A549 (cell line): ENCODE measurements around the gene MBLAC1. TPM values are rescaled to one million over a fixed set of nuclear protein-coding genes. Genes with fewer than 3 reads are reported as not detected.

Experiments used
- ATAC-seq, 2 experiments: fragments of 200-7000 bp in 1 of 2; fragments of >200 bp in 1 of 2; cut with Nextera tagmentation in 1 of 2; cut with Tn5 transposase in 1 of 2; 3 replicates each; pipeline versions ENCODE4 v1.8.0 to v1.9.1; 2018 to 2020; ENCODE audit warnings: mild to moderate bottlenecking in 1 of 2, moderate library complexity in 1 of 2
- CTCF ChIA-PET: fragments of 300-600 bp; sonication (Branson Sonifier 250); formaldehyde crosslinking; extraction: SDS; loops from one replicate; lab custom pipeline; 2021; ENCODE audit warnings: antibody characterized with exemption, inconsistent platforms; lab: Yijun Ruan, JAX
- POLR2A ChIA-PET: fragments of 350-600 bp; formaldehyde crosslinking; extraction: SDS; loops from one replicate; lab custom pipeline; 2021; ENCODE audit warnings: antibody characterized with exemption, inconsistent platforms; lab: Yijun Ruan, JAX
- DNase-seq, 2 experiments: peaks; one replicate each; pipeline versions ENCODE4 v3.0.0 to v3.0.0-alpha.2; 2011 to 2016; ENCODE audit warnings: low read depth in 1 of 2, low spot score in 1 of 2
- FAIRE-seq: peaks from 2 replicates; lab custom pipeline; 2011; peaks lifted over from hg19 to GRCh38; lab: Jason Lieb, UNC
- H3K27ac ChIP-seq, 2 experiments: fragments of >200 bp; sonication (Bioruptor Twin); formaldehyde crosslinking; 3 replicates each; pipeline ENCODE4 v1.5.1; 2016 to 2017
- H3K4me1 ChIP-seq: fragments of >200 bp; sonication (Bioruptor Twin); formaldehyde crosslinking; 3 replicates; pipeline ENCODE4 v1.6.1; 2016
- H3K4me2 ChIP-seq: fragments of >200 bp; sonication (Bioruptor Twin); formaldehyde crosslinking; 3 replicates; pipeline ENCODE4 v1.6.1; 2016
- H3K4me3 ChIP-seq: fragments of >200 bp; sonication (Bioruptor Twin); formaldehyde crosslinking; 3 replicates; pipeline ENCODE4 v1.5.1; 2016
- H3K9me3 ChIP-seq: fragments of >200 bp; sonication (Bioruptor Twin); formaldehyde crosslinking; 3 replicates; pipeline ENCODE4 v1.6.1; 2016
- ATOH8 ChIP-seq: fragments of 250-450 bp; sonication (Bioruptor Pico); IDR thresholded peaks from 2 replicates; pipeline ENCODE4 v1.5.0; 2020; ENCODE audit warnings: low read depth, mild to moderate bottlenecking, moderate library complexity
- BCL3 ChIP-seq: fragments of >200 bp; sonication (Bioruptor Twin); formaldehyde crosslinking; IDR thresholded peaks from 3 replicates; pipeline ENCODE4 v1.6.1; 2016
- CBX8 ChIP-seq: fragments of 200-600 bp; sonication (generic); IDR thresholded peaks from 2 replicates; pipeline ENCODE4 v1.6.1; 2016
- CHD2 ChIP-seq: fragments of 150-350 bp; IDR thresholded peaks from 2 replicates; pipeline ENCODE4 v1.6.1; 2014; ENCODE audit warnings: low read length; ENCODE audit not compliant: partially characterized antibody
- CHD4 ChIP-seq: fragments of 200-600 bp; sonication (generic); IDR thresholded peaks from 2 replicates; pipeline ENCODE4 v1.6.1; 2016; ENCODE audit warnings: antibody characterized with exemption, mild to moderate bottlenecking, borderline replicate concordance
- EHF ChIP-seq: fragments of 250-450 bp; sonication (Bioruptor Pico); IDR thresholded peaks from 2 replicates; pipeline ENCODE4 v1.5.0; 2020; ENCODE audit warnings: mild to moderate bottlenecking
- EHMT2 ChIP-seq: fragments of 200-600 bp; sonication (generic); IDR thresholded peaks from 2 replicates; pipeline ENCODE4 v1.6.1; 2016; ENCODE audit warnings: antibody characterized with exemption, low read depth, mild to moderate bottlenecking, moderate library complexity
- FOSL2 ChIP-seq, 2 experiments: fragments of 450-650 bp in 1 of 2; fragments of >200 bp in 1 of 2; sonication (Bioruptor Twin) in 1 of 2; formaldehyde crosslinking; IDR thresholded peaks; 2 replicates each; pipeline versions ENCODE4 v1.5.0 to v1.6.1; 2016 to 2020; ENCODE audit warnings: mild to moderate bottlenecking in 1 of 2, moderate library complexity in 1 of 2
- GATA3 ChIP-seq: IDR thresholded peaks from 2 replicates; pipeline ENCODE4 v1.6.1; 2012; ENCODE audit warnings: borderline replicate concordance
- HEYL ChIP-seq: fragments of 250-450 bp; sonication (Bioruptor Pico); IDR thresholded peaks from 2 replicates; pipeline ENCODE4 v1.8.0; 2021; ENCODE audit warnings: mild to moderate bottlenecking, moderate library complexity
- HOXA7 ChIP-seq: fragments of 250-450 bp; sonication (Bioruptor Pico); IDR thresholded peaks from 2 replicates; pipeline ENCODE4 v1.5.0; 2020; ENCODE audit warnings: mild to moderate bottlenecking, moderate library complexity
- HOXB13 ChIP-seq: fragments of 250-450 bp; sonication (Bioruptor Pico); IDR thresholded peaks from 2 replicates; pipeline ENCODE4 v1.5.0; 2020; ENCODE audit warnings: low read depth, mild to moderate bottlenecking, moderate library complexity
- JUN ChIP-seq, 2 experiments: fragments of >200 bp; sonication (Bioruptor Twin); formaldehyde crosslinking; IDR thresholded peaks; 2 replicates in 1 of 2; 3 replicates in 1 of 2; pipeline ENCODE4 v1.6.1; 2016 to 2017
- KDM5A ChIP-seq: fragments of 200-600 bp; sonication (generic); IDR thresholded peaks from 2 replicates; pipeline ENCODE4 v1.6.1; 2016; ENCODE audit warnings: antibody characterized with exemption, mild to moderate bottlenecking
- MAFK ChIP-seq: fragments of 450-650 bp; IDR thresholded peaks from 2 replicates; pipeline ENCODE4 v1.6.1; 2014; ENCODE audit not compliant: partially characterized antibody
- MAX ChIP-seq: IDR thresholded peaks from 2 replicates; pipeline ENCODE4 v1.6.1; 2012
- NFE2L2 ChIP-seq: fragments of 150-350 bp; conservative IDR thresholded peaks from 2 replicates; pipeline ENCODE4 v1.6.1; 2014; ENCODE audit warnings: low read length
- PBX3 ChIP-seq: IDR thresholded peaks from 2 replicates; pipeline ENCODE4 v1.6.1; 2012
- POLR2AphosphoS2 ChIP-seq: conservative IDR thresholded peaks from 2 replicates; pipeline ENCODE4 v1.6.1; 2012; ENCODE audit warnings: low read length, improper control_type of control experiment, inconsistent platforms
- RAD21 ChIP-seq, 2 experiments: fragments of >200 bp in 1 of 2; sonication (Bioruptor Twin) in 1 of 2; formaldehyde crosslinking in 1 of 2; IDR thresholded peaks in 1 of 2; conservative IDR thresholded peaks in 1 of 2; 2 replicates in 1 of 2; 3 replicates in 1 of 2; pipeline ENCODE4 v1.6.1; 2012 to 2018; ENCODE audit warnings: inconsistent platforms in 1 of 2
- RCOR1 ChIP-seq: fragments of 150-350 bp; IDR thresholded peaks from 2 replicates; pipeline ENCODE4 v1.6.1; 2014; ENCODE audit warnings: antibody characterized with exemption, low read length, low read depth
- RFX5 ChIP-seq: fragments of 450-650 bp; IDR thresholded peaks from 2 replicates; pipeline ENCODE4 v1.7.1; 2014; ENCODE audit warnings: antibody characterized with exemption, mild to moderate bottlenecking, moderate library complexity
- TFCP2L1 ChIP-seq: fragments of 250-450 bp; sonication (Bioruptor Pico); IDR thresholded peaks from 2 replicates; pipeline ENCODE4 v1.5.0; 2021; ENCODE audit warnings: mild to moderate bottlenecking
- TP53 ChIP-seq: fragments of 250-450 bp; sonication (Bioruptor Pico); IDR thresholded peaks from 2 replicates; pipeline ENCODE4 v1.5.0; 2021; ENCODE audit warnings: mild to moderate bottlenecking, moderate library complexity
- ZC3H11A ChIP-seq: fragments of 450-650 bp; IDR thresholded peaks from 2 replicates; pipeline ENCODE4 v1.6.1; 2014; ENCODE audit warnings: antibody characterized with exemption, mild to moderate bottlenecking
- WGBS: methylation state at CpG from one replicate; pipeline ENCODE4 v1.1.6; 2017; ENCODE audit errors: missing lambda C conversion rate; 5-methylcytosine and 5-hydroxymethylcytosine counted together
- polyA plus RNA-seq, 4 experiments: library from polyadenylated mRNA; depleted of rRNA in 3 of 4; stranded (reverse); fragments of >200 nt; fragmentation: RNase III in 1 of 4; extraction: RNeasy Plus Mini Kit Qiagen cat#74134 plus additional on column Dnase treatment in 1 of 4; gene quantifications; 2 replicates in 3 of 4; 3 replicates in 1 of 4; pipeline ENCODE4 v1.2.3, GENCODE V29; 2011 to 2017
- TF ChIP-seq, protein P1 (sequence below): fragments of 250-450 bp; sonication (Bioruptor Pico); IDR thresholded peaks from 2 replicates; pipeline ENCODE4 v1.5.0; 2021; ENCODE audit warnings: mild to moderate bottlenecking, moderate library complexity, borderline replicate concordance
- TF ChIP-seq, protein P2 (sequence below): IDR thresholded peaks from 2 replicates; pipeline ENCODE4 v1.6.1; 2012; ENCODE audit warnings: low read depth, borderline replicate concordance

Gene MBLAC1
- polyA plus RNA-seq, 2 of the 4 experiments (the other 2 are of a cell fraction): 0.63 to 2.6 TPM

- TF ChIP-seq, protein P1, sequence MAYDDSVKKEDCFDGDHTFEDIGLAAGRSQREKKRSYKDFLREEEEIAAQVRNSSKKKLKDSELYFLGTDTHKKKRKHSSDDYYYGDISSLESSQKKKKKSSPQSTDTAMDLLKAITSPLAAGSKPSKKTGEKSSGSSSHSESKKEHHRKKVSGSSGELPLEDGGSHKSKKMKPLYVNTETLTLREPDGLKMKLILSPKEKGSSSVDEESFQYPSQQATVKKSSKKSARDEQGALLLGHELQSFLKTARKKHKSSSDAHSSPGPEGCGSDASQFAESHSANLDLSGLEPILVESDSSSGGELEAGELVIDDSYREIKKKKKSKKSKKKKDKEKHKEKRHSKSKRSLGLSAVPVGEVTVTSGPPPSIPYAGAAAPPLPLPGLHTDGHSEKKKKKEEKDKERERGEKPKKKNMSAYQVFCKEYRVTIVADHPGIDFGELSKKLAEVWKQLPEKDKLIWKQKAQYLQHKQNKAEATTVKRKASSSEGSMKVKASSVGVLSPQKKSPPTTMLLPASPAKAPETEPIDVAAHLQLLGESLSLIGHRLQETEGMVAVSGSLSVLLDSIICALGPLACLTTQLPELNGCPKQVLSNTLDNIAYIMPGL (CRISPR knock-in tag): no peak
- TF ChIP-seq RAD21 (conservative IDR thresholded peaks at IDR 0.05 in 1 of 2, IDR thresholded peaks at IDR 0.05 in 1 of 2): no peak
- no peak for TF ChIP-seq NFE2L2
- TF ChIP-seq, all 56 proteins: peak for 0
Observed at GRCh38 chr7:100124301-100125230, 2.2 kb upstream of the MBLAC1 start (continued).

GRCh38 chr7:100126239-100126930 is 382 bp upstream of the MBLAC1 start:
- peak overlapping the region; percentile 64 for H3K4me3 ChIP-seq
- peak overlapping the region; percentile 90 to 94 for H3K27ac ChIP-seq
- H3K9me3 ChIP-seq: no peaks in the 10 kb centered on the region
- ATAC-seq (peak in 1 of 2 experiments; percentile 61; a peak in 3 of 6 replicates), FAIRE-seq (no peak), DNase-seq (no peak)
- H3K4me1 ChIP-seq: peaks cover 30% of the 10 kb centered on the region
- peak overlapping the region; percentile 62 for H3K4me2 ChIP-seq
- POLR2A ChIA-PET: interaction anchor here (0.5 to 1.7 kb wide), 7 partner anchors 13 to 303 kb away, joined by 3 to 11 read pairs (median 4); partner anchors contain the start of genes AP4M1, LAMTOR4, MCM7 and ZCWPW1
- 7% methylated on average over 29 of the region's 29 CpGs for WGBS
- CTCF ChIA-PET: interaction anchor here (0.6 to 2.9 kb wide), 4 partner anchors 9 to 205 kb away, joined by 3 to 13 read pairs (median 4); no protein-coding TSS in a partner anchor
- TF ChIP-seq ZC3H11A: no peak
- TF ChIP-seq POLR2AphosphoS2: no peak
- no peak for TF ChIP-seq CBX8
- TF ChIP-seq EHMT2: no peak
- no peak for TF ChIP-seq ATOH8 (CRISPR knock-in tag)
- TF ChIP-seq KDM5A: no peak; the same call in 1 of the 2 replicates
- no peak for TF ChIP-seq GATA3
- no peak for TF ChIP-seq BCL3
- no peak for TF ChIP-seq TP53 (CRISPR knock-in tag)
- TF ChIP-seq CHD4: 0 out of 2 replicates have a peak, but pooled peaks have one; percentile 22
- TF ChIP-seq, protein P1 (CRISPR knock-in tag): no peak
- TF ChIP-seq, protein P2, sequence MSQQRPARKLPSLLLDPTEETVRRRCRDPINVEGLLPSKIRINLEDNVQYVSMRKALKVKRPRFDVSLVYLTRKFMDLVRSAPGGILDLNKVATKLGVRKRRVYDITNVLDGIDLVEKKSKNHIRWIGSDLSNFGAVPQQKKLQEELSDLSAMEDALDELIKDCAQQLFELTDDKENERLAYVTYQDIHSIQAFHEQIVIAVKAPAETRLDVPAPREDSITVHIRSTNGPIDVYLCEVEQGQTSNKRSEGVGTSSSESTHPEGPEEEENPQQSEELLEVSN: 0 out of 2 replicates have a peak, but pooled peaks have one; percentile 45
- no peak for TF ChIP-seq MAFK
- no peak for TF ChIP-seq HOXA7 (CRISPR knock-in tag)
- TF ChIP-seq MAX: peak; percentile 89
- TF ChIP-seq RFX5: no peak
- TF ChIP-seq HOXB13 (CRISPR knock-in tag): no peak
- TF ChIP-seq RCOR1: no peak
- no peak for TF ChIP-seq JUN (IDR thresholded peaks at IDR 0.05)
- TF ChIP-seq HEYL: no peak
- no peak for TF ChIP-seq EHF
- no peak for TF ChIP-seq FOSL2 (IDR thresholded peaks at IDR 0.05)
- TF ChIP-seq FOSL2 (CRISPR knock-in tag; IDR thresholded peaks at IDR 0.05): no peak
- TF ChIP-seq TFCP2L1 (CRISPR knock-in tag): no peak
- no peak for TF ChIP-seq PBX3
- TF ChIP-seq CHD2: peak; percentile 45
